ENCODE measurements around the gene PHF12. TPM values are rescaled to one million over a fixed set of nuclear protein-coding genes. Genes with fewer than 3 reads are reported as not detected.

PHF12 gene
- total RNA-seq, 1 experiment from 2014 or later: 16.7 TPM

DNA sequence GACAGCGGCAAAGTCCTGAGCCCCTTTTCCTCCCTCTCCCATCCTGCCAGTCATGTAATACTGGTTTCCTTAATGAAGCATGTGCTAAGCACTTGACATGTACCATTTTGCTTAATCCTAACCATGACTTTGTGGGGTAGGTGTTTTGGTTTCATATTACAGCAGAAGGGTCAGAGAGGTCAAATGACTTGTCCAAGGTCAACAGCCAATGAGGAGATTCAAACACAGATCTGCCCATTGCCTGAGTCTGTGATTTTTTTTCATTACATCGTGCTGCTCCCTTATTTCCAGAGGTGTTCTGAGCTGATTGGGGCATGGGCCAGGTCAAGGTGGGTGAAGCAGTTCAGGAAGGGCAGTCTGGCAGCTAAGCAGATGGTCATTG is 17.6 kb upstream of the PHF12 start:
- no peaks in the 10 kb centered on the region for H3K36me3 ChIP-seq
- H3K4me3 ChIP-seq: no peak overlapping the region
- 0 out of 2 replicates have a peak, but pooled peaks cover 3% of the 10 kb centered on the region for H3K27me3 ChIP-seq (replicated peaks)
- no peak for DNase-seq (ENCODE audit: low read depth in 1 of 2, low spot score in 2 of 2)
- H3K27ac ChIP-seq: no peak overlapping the region
- no peaks in the 10 kb centered on the region for H3K9me3 ChIP-seq (replicated peaks)
- peaks cover 11% of the 10 kb centered on the region for H3K4me1 ChIP-seq (replicated peaks)

DNA sequence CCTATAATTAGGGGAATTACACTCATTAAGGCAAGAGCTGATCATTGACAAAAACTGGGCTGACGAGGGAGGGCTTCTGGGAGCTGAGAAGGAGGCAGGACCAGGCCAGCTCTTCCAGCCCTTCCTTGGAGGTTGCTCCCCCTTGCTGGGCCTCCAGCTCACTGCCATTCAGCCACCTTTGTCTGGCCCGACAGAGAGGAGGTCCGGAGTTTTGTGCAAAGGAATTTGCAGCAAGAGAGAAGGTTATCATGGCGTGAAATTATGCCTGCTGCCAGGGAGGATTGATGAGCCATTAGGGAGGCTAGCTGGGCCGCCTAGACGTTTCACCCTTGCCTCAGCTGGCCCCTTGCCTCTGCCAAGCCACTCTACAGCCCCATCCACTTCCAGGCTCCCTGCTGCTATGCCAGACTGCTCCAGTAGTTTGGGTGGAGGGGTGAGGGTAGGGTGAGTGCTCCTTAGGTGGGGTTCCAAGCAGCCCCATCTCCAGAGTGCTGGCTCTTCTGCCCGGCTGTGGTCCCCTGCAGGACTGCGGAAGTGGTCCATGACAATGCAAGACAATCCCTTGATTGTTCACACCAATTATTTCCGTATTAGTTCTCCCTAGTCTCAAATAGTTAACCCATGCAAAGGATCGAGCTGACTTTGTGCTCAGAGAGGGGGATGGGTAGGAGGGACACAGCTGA is 17.1 kb upstream of the PHF12 start:
- Histone ChIP-seq H3K9me3 (replicated peaks) (no peaks in the 10 kb centered on the region), H3K4me1 (replicated peaks) (peaks cover 11% of the 10 kb centered on the region), H3K36me3 (no peaks in the 10 kb centered on the region), H3K4me3 (no peak overlapping the region), H3K27ac (no peak overlapping the region), H3K27me3 (replicated peaks) (0 out of 2 replicates have a peak, but pooled peaks cover 3% of the 10 kb centered on the region)
- no peak for DNase-seq (ENCODE audit: low read depth in 1 of 2, low spot score in 2 of 2)

DNA sequence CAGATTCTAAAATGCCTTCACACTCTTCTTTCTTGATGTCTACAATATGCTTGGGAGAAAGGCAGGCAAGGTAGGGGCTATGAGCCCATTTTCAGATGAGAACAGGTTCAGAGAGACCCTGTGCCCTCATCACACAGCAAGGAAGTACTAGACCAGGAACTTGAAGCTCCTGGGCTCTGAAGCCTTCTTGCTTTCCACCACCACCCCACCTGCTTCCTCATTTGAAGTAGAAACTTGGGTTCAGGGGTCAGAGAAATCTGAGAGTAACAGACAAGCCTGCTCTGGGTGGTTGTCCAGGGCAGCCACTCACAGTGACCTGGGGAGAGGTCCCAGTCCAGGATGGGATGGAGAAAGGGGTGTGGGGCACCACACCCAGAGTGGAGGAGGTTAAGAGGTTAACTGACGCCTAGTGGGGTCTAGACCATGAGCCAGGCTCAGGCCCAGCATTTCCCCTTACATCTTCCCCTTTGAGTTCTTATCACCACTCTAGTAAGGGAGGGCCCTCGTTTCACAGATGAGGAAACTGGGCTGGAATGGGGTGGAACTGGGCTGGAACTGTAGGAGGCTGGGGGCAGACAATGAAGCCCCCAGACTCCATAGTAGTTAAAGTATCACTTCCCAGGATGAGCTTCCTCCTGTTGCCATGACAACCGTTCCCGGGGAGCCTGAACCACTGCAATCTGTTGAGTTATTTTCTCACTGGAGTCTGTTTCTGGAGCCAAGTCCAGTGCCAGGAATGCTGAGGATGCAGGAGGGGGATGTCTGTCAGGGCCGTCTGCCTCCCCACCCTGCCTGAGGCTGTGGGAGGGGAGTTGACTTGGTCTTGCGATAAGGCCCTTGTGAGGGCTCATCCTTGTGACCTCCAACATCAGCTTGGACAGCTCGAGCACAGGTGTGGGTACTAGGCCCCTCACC is 16.2 kb upstream of the PHF12 start:
- Histone ChIP-seq H3K9me3 (replicated peaks) (no peaks in the 10 kb centered on the region), H3K4me1 (replicated peaks) (peaks cover 11% of the 10 kb centered on the region), H3K36me3 (no peaks in the 10 kb centered on the region), H3K4me3 (no peak overlapping the region), H3K27me3 (replicated peaks) (no peaks in the 10 kb centered on the region), H3K27ac (no peak overlapping the region)
- no peak for DNase-seq (ENCODE audit: low read depth in 1 of 2, low spot score in 2 of 2)

- no peaks in the 10 kb centered on the region for H3K27me3 ChIP-seq (replicated peaks)
- H3K4me1 ChIP-seq (replicated peaks): peaks cover 11% of the 10 kb centered on the region
- H3K4me3 ChIP-seq: no peak overlapping the region
- no peak overlapping the region for H3K27ac ChIP-seq
- H3K9me3 ChIP-seq (replicated peaks): no peaks in the 10 kb centered on the region
- no peaks in the 10 kb centered on the region for H3K36me3 ChIP-seq
- no peak for DNase-seq (ENCODE audit: low read depth in 1 of 2, low spot score in 2 of 2)
Measured at GRCh38 chr17:28963841-28964240, 12.5 kb upstream of the PHF12 start.

DNA sequence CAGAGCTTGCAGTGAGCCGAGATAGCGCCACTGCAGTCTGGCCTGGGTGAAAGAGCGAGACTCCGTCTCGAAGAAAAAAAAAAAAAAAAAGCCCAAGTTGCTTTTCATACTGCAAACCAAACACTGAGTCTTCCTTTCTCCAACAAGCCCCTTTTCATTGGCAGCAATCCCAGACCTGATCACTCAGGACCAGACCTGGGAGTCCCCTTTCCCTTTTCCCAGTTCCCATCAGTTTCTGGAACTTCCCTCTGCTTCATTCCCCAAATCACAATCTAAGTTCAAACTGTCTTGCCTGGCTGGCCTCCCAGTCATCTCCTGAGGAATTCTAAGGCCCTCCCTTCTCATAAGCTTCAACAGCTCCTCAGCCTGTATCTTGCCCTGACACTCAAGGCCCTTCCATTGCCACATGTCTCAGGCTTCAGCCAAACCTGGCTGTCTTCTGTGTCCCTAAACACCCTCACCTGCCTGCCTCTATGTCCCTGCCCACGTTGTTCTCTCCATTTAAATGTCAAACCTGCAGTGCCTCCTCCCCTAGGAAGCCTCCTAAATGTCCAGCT is 11.8 kb upstream of the PHF12 start:
- H3K4me1 ChIP-seq (replicated peaks): peaks cover 11% of the 10 kb centered on the region
- H3K9me3 ChIP-seq (replicated peaks): no peaks in the 10 kb centered on the region
- no peak overlapping the region for H3K4me3 ChIP-seq
- H3K27ac ChIP-seq: no peak overlapping the region
- DNase-seq (ENCODE audit: low read depth in 1 of 2, low spot score in 2 of 2): no peak
- no peaks in the 10 kb centered on the region for H3K36me3 ChIP-seq
- H3K27me3 ChIP-seq (replicated peaks): no peaks in the 10 kb centered on the region

DNA sequence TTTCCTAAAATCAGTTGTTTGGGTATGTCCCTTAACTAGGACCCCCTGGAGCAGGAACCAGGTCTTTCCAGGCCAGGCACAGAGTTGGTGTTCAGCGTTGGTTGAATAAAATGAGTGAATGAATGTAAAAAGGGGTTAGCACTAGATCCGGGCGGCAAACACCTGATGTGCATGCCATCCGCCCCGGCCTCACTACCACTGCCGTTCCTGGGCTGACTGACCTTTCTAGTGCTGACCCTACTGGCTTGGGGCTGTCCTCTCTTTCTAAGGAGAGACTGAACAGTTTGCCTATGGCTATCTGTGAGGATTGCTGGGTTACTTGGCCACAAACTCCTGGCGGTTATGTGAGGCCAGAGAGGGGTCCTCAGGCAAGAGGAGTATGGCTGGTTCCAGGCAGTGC is 10.1 kb upstream of the PHF12 start:
- no peaks in the 10 kb centered on the region for H3K27me3 ChIP-seq (replicated peaks)
- no peaks in the 10 kb centered on the region for H3K9me3 ChIP-seq (replicated peaks)
- H3K4me3 ChIP-seq: no peak overlapping the region
- peaks cover 11% of the 10 kb centered on the region for H3K4me1 ChIP-seq (replicated peaks)
- H3K27ac ChIP-seq: no peak overlapping the region
- no peaks in the 10 kb centered on the region for H3K36me3 ChIP-seq
- DNase-seq (ENCODE audit: low read depth in 1 of 2, low spot score in 2 of 2): no peak

- Histone ChIP-seq H3K9me3 (replicated peaks) (no peaks in the 10 kb centered on the region), H3K4me1 (replicated peaks) (peaks cover 11% of the 10 kb centered on the region), H3K27me3 (replicated peaks) (no peaks in the 10 kb centered on the region), H3K4me3 (no peak overlapping the region), H3K36me3 (no peaks in the 10 kb centered on the region), H3K27ac (no peak overlapping the region)
- DNase-seq (ENCODE audit: low read depth in 1 of 2, low spot score in 2 of 2): no peak
Measured at GRCh38 chr17:28960256-28961061, 9.1 kb upstream of the PHF12 start.

DNA sequence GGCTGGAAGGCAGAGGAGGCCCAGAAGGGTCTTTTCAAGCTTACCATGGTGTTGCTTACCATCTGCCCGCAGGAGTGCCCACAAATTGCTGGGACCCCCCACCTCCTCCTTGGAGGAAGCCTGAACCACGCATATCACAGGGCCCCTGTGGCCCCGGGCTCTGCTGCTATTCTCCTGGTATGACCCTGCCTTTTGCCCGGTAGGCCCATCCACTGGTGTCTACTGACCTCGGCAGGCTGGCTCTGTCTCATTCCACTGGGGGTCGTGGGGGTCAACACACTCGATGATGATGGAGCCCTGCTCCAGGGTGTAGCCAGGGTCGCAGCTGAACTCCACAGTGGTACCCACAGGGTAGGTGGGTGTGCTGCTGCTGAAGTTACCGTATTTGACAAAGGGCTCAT is 8.2 kb upstream of the PHF12 start:
- Histone ChIP-seq H3K9me3 (replicated peaks) (no peaks in the 10 kb centered on the region), H3K4me1 (replicated peaks) (peaks cover 4% of the 10 kb centered on the region), H3K36me3 (no peaks in the 10 kb centered on the region), H3K27ac (no peak overlapping the region), H3K4me3 (no peak overlapping the region), H3K27me3 (replicated peaks) (no peaks in the 10 kb centered on the region)
- DNase-seq (ENCODE audit: low read depth in 1 of 2, low spot score in 2 of 2): no peak

DNA sequence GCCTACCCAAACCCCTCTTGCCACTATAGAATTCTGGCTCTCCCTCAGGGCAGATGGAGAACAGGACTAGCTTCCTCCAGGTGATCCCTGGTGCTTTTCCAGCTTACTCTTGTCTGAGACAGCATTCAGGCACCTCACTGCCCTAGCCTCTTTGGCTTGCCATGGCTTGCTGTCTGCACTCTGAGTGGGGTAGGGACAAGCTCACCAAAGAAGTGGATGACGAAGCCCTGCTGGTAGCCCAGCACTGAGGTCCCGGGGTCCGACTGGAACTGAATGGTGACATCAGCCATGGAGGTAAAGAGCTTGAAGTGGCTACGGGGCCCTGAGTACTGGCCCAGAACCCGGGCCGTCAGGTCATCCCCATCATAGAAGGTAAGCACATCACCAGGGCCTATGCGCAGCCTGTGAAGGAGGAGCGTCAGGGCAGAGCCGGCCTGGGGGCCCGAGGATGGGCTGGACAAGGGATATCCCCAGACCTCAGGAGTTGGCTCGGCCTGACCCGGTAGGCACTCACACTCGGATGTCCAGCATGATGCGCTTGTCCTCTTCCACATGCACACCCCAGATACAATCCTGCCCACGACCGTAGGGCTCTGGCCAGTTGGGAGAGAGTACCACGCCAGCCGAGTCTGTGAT is 7.6 kb upstream of the PHF12 start:
- Histone ChIP-seq H3K4me3 (no peak overlapping the region), H3K4me1 (replicated peaks) (no peaks in the 10 kb centered on the region), H3K27me3 (replicated peaks) (no peaks in the 10 kb centered on the region), H3K36me3 (no peaks in the 10 kb centered on the region), H3K27ac (no peak overlapping the region), H3K9me3 (replicated peaks) (no peaks in the 10 kb centered on the region)
- no peak for DNase-seq (ENCODE audit: low read depth in 1 of 2, low spot score in 2 of 2)

GRCh38 chr17:28957992-28958355 is 6.7 kb upstream of the PHF12 start:
- H3K9me3 ChIP-seq (replicated peaks): no peaks in the 10 kb centered on the region
- no peak overlapping the region for H3K4me3 ChIP-seq
- H3K4me1 ChIP-seq (replicated peaks): peaks cover 4% of the 10 kb centered on the region; the same call in 1 of the 2 replicates
- no peaks in the 10 kb centered on the region for H3K36me3 ChIP-seq
- no peak overlapping the region for H3K27ac ChIP-seq
- no peaks in the 10 kb centered on the region for H3K27me3 ChIP-seq (replicated peaks)
- DNase-seq (ENCODE audit: low read depth in 1 of 2, low spot score in 2 of 2): no peak

- H3K27me3 ChIP-seq (replicated peaks): no peaks in the 10 kb centered on the region
- H3K36me3 ChIP-seq: no peaks in the 10 kb centered on the region
- H3K4me3 ChIP-seq: no peak overlapping the region
- no peak overlapping the region for H3K27ac ChIP-seq
- H3K4me1 ChIP-seq (replicated peaks): peaks cover 10% of the 10 kb centered on the region
- H3K9me3 ChIP-seq (replicated peaks): no peaks in the 10 kb centered on the region; the same call in 1 of the 2 replicates
- DNase-seq (ENCODE audit: low read depth in 1 of 2, low spot score in 2 of 2): no peak
Measured at GRCh38 chr17:28957277-28957991, 6.1 kb upstream of the PHF12 start.

DNA sequence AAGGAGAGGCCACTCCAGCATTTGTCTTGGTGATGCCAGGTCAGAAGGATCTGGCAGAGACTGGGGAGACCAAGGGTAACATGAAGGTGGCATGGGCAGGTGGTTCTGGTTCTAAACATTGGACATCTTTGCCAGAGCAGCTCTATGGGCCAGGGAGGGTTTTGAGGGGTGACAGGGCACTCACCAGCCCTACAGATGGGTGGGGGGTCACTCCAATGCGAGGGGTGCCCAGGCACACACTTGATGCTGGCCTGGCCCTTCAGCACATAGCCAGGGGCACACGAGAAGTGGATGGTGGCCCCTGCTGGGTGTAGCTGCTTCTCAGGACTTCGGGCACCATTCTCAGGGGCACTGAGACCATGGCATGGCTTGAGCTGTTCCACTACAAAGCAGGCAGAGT is 5.5 kb upstream of the PHF12 start:
- Histone ChIP-seq H3K4me1 (replicated peaks) (peaks cover 13% of the 10 kb centered on the region), H3K36me3 (no peaks in the 10 kb centered on the region), H3K9me3 (replicated peaks) (no peaks in the 10 kb centered on the region; the same call in 1 of the 2 replicates), H3K4me3 (no peak overlapping the region), H3K27me3 (replicated peaks) (no peaks in the 10 kb centered on the region), H3K27ac (no peak overlapping the region)
- no peak for DNase-seq (ENCODE audit: low read depth in 1 of 2, low spot score in 2 of 2)

GRCh38 chr17:28956112-28956511 is 4.8 kb upstream of the PHF12 start:
- Histone ChIP-seq H3K9me3 (replicated peaks) (no peaks in the 10 kb centered on the region; the same call in 1 of the 2 replicates), H3K27me3 (replicated peaks) (no peaks in the 10 kb centered on the region), H3K4me3 (no peak overlapping the region), H3K36me3 (no peaks in the 10 kb centered on the region), H3K4me1 (replicated peaks) (peaks cover 14% of the 10 kb centered on the region), H3K27ac (no peak overlapping the region)
- no peak for DNase-seq (ENCODE audit: low read depth in 1 of 2, low spot score in 2 of 2)
